CD4-positive, alpha-beta T cell treated with Interferon gamma for 1 hour (primary cell): ENCODE results near the gene P2RX1.

Source experiments
- DNase-seq: peaks from one replicate; pipeline ENCODE4 v3.0.0-alpha.2; 2020

P2RX1 gene

DNA sequence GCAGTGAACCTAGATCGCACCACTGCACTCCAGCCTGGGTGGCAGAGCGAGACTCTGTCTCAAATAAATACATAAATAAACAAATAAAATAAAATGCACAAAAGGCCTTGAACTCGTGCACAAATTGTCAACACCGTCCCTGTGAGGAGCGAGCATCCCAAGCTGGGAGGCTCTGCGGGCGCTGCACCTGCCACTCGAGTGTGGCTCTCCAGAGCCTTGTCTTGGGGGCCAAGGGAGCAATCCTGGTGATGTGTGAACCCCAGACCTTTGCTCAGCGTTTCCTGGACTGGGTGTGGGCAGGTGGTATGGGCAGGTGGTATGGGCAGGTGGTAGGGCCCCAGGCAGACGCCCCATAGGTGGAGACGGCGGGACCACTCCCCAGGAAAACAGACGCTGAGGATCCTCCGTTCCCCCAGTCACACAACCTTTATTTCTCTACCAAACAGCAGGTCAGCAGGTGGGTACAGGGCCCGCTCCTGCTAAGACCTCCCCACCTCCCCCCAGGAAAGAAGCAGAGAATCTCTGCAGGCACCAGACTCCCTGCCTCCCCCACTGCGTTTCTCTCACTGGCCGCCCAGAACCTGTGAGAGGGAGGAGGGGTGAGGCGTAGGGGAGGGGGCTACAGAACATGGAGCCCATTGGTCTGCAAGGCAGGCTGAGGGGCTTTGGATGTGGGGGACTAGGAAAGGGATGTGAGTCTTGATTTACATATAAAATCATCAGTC lies 7.4 kb upstream of the P2RX1 start:
- DNase-seq: no peak

DNA sequence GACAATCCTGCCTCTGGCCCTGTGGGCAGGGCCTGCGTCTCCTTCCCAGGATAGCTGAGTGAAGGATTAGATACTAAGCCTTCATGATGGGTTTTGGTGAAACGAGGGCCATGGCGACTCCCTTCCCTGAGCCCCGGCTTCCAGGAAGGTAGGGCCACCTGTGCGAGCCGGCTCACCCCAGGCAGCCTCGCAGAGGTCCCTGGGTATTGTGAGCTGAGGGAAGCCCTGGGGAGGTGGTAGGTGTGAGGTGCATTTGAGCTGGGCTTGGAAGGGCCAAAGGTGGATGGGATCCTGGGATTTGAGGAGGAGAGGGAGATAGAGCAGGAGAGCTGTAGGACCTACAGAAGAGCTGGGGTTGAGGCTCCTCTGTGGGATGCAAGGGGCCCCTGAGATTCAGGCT lies 6.5 kb upstream of the P2RX1 start:
- DNase-seq: no peak

DNA sequence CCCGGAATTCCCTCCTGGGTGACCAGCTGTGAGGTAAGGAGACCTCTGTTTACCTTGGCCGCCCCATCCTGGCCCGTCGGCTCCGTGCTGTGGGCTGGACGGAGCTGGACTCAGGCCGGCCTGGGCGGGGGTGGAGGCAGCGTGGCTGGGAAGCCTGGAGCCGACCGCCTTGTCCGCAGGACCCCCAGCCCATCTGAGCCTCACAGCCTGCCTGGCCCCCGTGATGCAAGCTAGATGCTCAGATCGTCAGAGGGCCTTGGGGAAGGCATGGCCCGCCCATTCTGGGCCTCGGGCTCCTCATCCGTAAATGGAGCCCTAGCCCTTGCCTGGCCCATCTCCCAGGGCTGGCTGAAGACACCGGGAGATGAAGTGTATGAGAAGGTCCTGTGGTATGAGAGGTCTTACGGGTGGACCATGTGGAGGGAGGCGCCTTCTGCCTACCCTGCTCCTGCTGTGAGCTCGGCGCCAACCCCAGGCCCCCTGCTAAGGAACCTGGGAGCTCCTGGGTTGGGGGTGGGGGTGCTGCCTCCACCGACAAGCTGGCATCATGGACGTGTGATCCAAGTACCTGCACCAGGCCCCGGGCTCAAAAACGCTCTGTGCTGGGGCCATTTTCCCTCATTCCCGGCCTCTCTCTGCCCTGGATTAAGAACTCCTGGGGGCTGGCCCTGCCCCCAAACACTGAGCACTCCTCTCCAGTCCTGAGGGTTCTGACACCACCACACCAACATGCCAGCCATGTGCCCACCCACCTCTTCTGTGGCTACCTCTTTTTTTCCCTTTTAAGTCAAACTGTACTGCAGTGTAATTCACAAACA lies 5.4 kb upstream of the P2RX1 start:
- no peak for DNase-seq

DNA sequence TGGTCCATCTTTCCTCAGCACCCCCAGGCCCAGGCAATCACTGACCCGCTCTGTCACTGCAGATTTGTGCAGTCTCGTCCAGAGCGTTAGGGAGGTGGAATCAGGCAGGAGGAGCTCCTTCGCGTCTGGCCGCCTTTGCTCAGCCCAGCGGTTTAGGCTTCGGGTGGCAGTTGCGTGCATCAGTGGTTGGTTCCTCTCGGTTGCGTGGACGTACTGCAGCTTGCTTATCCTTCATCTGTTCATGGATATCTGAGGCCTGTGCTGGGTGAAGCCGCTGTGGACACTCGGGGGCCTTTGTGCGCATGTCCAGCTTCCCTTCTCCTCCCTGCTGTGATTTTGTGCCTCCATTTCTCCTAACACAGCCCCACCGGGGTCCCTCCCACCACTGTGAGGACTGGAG lies 4.7 kb upstream of the P2RX1 start:
- DNase-seq: no peak

DNA sequence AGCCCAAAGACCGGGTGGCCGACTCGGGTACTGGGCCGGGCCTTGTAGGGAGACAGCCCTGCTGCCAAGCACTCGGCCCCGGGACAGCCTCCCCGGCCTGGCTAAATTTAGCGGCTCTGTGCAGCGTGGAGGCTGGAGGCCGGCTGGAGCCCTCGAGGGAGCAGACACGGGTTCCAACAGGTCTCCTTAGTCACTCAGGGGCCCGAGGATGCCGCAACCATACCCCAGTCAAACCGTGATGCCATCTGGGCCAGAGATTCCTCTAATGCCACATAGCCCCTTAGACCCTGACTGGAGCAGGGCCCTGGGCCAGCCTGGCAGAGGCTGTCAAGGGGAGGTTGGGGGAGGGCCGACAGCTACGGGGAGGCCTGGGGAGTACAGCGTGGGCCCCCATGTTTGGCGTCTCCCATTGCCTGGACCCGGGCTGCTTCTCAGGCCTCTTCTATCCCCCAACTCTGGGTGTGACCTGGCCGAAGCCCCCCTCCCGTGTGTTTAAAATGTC lies 2.9 kb upstream of the P2RX1 start:
- no peak for DNase-seq

DNA sequence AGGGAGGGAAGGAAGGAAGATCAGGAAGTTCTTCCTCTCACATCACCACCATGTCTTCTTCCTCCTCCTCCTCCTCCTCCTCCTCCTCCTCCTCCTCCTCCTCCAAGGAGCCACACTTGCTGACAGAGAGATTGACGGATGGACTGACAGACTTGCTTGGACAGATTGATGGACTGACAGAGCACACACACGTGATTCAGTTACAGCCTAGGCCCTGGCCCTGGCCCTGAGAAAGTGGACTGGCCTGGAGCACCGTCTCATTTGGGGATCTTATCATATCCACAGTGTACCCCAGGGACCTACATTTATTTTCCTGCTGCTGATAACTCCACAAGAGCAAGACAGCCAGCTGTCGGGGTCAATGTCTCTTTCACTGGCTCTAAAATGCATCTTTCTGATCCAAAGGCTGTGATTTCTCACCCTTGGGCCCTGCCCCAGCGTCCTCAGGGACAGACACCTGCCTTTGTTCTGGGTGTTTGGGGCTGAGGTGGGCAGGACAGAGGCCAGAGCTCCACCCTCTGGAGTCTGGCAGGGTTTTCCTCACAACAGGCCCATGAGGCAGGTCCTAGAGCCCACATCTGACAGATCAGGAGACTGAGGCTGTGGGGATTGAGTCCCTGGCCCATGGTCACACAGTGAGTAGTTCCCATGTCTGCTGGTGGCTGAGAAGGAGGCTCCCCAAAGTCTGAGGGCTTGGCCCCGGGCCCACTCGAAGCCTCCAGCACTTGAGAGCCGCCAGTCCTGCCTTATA lies 2.3 kb upstream of the P2RX1 start:
- DNase-seq: no peak

DNA sequence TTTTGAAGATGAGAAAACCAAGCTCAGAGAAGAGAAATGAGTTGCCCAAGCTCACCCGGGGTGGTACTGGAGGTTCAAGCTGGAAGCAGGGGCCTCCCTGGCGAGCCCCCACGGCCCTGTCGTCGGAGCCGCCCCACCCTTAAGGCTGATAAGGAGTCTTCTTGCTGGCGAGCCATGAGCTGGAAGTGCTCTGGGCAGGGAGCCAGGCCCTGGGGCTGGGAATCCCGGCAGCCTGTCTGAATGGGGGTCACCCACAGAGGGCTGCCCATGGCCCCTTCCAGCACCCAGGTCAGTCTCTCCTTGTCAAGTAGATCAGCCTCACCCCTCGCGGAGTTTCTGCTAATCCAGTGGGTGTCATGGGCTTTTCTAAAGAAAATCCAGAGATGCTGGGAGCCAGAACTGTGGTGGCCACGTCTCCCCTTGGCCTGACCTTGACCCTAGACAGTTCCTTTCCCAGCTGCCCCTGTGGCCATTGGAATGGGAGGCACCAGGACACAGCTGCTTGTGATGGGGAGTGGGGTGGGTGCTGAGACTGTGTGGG lies 1.2 kb upstream of the P2RX1 start:
- no peak for DNase-seq

DNA sequence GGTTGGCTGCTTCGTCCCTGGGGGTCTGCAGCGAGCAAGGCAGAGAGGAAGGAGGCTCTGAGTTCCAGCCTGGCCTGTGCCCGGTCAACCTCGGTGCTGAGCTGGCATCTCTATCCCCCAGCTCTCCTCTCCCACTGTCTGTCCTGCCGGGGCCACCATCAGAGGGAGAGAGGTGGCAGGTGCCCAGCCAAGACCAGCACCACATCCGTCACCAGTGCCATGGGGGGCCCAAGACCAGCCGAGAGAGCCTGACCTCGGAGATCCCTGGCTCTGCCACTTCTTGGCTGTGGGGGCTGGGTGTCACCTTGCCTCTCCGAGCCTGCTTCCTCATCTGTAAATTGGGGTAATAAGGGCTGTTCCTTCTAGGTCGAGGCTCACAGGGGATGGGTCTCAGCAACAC lies 560 bp upstream of the P2RX1 start:
- DNase-seq: peak; percentile 38

DNA sequence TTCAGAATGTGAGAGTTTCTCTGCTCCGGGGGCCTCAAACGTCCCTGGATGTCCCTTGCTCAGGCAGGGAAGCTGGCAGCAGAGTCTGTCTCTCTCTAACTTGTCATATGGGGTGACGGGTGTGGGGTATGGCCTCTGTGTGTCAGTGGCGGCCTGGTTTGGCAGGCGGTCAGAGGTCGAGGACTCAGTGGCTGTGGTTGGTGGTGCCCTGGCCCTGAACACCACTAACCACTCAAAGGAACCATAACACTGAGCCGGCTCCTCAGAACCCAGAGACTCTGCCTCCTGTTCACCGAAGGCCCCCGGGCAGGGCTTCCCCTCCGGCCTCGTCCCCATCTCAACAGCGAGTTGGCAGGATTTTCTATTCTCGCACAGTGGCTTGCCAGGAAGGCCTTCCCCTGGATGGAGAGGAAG lies 677 bp downstream of the P2RX1 start:
- no peak for DNase-seq

DNA sequence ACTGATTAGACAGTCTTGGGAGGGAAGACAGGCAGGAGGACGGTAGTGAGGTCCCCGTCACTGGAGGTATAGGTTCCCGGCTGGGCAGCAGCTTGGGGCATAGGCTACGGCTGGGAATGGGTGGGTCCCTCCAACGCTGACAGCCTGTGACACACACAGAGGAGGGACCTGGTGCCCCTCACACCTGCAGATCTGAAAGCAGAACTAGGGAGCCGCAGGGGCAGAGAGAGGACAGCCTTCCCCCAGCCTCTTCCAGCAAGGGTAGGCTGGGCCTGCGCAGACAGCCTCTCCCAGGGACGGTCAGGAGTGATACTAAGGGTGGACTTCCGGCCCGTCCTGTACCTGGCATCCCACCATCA lies 2.0 kb downstream of the P2RX1 start:
- peak; percentile 83 for DNase-seq

DNA sequence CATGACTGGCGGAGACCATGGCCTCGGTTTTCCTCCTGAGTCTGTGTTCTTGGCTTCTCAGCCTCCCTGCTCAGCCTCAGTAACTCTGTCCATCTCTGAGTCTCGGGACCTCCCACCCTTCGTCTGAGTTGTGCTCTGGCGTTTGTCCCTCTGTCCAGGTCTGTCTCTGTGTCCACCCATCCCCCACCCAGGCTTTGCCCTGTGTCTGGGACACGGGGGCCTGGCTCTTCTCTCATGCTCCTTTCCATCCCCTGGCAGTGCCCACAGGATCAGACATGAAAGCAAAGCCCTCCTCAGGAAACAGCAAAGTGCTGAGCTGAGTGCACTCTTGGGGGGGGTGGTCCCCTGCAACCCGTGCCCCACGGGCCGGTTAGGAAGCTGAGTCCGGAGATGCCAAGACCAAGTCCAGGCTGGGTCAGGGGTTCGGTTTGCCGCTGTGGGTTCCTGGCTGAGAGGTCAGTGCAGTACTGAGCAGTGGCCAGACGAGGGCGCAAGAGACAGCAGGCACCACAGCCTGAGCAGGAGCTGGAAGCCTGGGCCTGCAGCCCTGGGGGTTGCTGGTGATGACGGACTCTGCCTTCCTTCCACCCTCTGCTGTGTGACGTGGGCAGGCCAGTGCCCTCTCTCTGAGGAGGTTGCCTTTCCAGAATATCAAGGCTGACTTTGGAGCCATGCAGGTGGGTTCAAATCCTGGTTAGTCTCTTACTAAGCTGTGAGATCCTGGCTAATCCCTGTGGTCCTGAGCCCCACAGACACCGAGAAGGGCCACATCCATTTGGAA lies 2.5 kb downstream of the P2RX1 start:
- DNase-seq: peak; percentile 85

DNA sequence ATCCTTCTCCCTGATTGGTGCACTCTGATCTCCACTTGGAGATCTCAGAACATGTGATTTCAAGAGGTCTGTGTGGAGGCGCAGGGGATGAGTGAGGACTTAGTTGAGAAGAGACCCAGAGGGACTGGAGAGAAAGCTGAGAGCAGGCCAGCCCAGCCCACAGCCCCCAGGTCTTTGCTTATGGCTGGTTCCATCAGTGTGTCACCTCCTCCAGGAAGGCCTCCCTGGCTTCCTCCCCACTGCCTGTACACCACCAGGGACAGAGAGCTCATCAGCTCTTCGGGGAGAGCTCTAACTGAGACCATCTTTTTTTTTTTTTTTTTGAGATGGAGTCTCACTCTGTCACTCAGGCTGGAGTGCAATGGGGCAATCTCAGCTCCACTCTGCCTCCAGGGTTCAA lies 3.4 kb downstream of the P2RX1 start:
- no peak for DNase-seq

DNA sequence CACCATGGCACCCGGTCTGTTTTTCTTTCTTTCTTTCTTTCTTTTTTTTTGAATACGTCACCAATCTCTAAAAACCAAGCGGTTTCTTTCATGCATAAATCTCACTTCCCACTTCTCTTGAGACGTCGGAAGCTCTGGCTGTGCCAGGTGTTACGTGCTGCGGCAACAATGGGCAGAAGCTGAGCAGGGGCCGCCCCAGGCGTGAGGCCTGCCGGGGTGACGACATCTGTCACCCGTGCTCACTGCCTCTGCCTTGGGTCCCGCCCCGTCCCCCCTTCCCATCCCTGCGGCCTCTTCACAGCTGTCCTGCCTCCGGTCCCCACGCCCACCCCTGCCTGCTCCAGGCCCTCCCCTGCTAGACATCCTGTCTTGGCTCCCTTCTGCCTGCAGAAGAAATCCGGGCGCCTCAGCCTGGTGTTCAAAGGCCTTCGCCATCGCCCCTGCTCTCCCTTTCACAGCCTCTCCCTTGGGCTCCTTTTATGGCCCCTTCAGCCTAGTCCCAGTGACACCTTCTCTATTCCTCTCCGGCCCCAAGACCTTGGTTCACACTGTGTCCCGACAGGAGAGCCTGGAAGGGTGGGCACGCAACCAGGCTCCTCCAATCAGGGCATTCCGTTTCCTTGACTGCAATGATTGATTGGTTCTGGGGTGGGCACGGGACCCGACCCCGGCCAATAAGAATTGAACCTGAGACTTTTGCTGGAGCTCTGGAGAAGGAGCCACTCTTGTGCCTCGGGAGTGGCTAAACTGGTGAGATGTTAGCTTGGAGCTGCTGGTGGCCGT lies 4.8 kb downstream of the P2RX1 start:
- peak; percentile 93 for DNase-seq

DNA sequence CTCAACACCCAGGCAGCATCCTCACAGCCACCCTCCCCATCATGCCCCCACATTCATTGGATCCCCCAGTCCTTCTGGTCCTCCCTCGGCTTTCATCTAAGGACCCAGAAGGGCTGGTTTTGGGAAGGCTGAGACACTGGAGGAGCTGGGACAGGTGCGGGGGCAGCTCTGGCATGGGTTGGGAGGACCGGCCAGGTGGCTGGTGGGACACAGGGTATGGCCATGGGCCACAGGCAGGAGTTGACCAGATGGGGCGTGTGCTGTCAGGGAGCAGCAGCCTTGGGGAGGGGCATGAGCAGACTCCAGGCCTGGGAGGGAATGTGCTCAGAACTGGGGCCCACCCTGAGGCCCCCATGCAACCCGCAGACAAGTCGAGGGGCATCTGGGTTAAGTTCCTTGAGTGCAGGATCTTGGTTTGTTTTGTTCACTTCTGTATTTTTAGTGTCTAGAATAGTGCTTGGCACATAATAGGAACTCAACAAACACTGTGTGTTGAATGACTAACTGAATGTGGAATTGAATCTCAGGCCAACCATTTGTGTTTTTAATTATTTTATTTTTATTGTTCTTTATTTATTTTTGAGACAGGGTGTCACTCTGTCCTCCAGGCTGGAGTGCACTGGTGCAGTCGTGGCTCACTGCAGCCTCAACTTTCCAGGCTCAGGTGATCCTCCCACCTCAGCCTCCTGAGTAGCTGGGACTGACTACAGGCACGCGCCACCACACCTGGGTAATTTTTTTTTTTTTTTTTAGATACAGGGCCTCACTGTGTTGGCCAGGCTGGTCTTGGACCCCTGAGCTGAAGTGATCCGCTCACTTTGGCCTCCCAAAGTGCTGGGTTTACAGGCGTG lies 5.6 kb downstream of the P2RX1 start:
- no peak for DNase-seq

DNA sequence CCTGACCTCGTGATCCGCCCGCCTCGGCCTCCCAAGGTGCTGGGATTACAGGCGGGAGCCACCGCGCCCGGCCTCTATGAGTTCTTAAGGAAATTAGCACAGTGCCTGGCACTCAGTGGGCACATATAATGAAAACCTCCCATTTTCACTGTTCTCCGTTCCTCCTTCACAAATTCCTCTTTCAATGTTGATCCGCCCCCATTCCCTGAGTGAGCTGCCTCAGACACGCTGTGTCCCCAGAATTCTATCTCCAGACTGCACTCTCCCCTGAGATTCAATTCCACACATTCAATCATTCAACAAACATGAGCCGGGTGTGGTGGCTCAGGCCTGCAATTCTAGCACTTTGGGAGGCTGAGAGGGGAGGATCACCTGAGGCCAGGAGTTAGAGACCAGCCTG lies 7.0 kb downstream of the P2RX1 start:
- no peak for DNase-seq

DNA sequence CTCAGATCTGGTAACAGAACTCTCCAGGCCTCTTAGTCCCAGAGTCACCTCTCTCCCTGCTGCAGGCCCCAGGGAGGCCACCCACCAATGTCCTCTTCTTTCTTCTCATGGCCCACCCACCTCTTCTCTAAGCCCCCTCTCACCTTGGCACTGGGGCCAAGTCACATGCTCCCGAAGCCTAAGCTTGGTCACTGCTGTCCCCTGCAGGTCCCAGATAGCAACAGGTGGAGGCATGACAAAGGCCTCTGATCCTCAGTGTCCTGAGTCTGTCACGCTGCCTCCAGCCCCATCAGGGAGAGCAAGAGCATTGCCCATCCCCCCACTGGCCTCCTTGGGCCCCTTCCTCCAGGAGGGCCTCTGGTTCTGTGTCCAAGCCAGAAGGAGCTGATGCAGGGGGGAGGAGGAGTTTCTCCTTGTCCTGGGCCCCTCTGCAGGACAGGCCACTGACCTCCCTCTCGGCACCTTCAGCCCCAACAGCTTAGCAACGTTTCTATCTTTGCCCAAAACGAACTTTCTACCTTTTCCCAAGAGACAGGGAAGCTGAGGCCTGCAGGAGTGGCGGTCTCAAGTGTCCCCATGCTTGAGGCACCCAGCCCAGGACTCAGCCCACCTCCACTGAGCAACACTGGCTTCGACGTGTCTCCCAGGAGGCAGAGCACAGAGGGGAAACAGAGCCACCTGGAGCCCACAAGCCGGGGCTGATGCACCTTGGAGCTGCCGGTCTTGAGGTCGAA lies 8.6 kb downstream of the P2RX1 start:
- no peak for DNase-seq

DNA sequence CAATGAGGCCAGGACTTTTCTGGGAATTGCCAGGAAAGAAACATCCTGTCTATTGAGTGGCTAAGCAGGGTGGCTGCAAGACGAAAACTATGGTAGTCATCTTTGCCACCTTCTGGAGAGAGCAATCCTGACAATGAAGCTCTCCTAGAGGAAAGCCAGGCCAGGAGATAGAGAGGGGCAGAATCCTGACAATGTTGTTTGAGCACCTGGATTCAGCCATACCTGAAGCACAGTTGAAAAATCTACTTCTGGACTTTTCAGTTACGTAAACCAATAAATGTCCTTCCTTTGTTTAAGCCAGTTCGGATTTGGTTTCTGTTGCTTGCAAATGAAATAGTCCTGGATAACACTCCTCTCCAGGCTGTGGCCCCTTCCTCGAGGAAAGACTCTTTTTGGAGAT lies 9.4 kb downstream of the P2RX1 start:
- DNase-seq: no peak

DNA sequence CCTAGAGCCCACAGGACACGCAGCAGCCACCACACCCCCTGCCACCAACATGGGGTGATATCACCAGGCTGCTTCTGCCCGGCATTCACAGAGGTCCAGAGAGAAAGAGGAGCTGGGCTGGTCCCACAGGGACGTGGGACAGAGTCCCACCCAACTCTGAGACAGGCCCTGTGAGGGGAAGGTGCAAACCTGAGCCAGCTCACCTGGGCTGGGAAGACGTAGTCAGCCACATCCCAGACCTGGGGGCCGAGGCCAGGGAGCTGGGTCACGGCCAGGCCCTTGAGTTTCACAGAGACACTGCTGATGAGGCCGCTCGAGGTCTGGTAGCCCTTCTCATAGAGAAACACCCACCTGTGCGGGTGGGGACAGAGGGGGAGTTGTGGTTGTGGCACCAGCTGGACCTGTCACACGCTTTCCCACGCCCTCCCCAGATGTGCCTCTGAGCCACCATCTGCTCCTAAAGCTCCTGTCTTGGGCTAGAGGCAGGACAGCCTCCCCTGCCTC lies 11.2 kb downstream of the P2RX1 start:
- DNase-seq: peak; percentile 23

DNA sequence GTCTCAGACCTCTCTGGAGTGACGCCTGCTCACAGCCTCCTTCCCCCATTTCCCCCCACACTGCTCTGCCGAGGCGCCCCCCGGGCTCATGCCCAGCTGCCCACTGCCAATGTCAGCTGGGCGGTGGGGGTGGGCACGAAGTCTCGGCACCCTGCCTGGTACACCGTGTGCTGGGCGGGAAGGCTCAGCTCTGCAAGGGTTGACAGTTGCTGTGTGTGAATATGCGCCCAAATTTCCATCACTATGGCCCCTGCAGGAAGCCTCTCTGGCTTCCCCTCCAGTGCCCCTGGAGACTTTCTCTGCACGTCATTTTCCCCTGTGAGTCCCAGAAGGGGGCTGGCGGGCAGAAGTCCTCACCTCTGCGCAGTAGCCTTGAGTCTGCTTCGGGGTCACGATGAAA lies 11.8 kb downstream of the P2RX1 start:
- no peak for DNase-seq

DNA sequence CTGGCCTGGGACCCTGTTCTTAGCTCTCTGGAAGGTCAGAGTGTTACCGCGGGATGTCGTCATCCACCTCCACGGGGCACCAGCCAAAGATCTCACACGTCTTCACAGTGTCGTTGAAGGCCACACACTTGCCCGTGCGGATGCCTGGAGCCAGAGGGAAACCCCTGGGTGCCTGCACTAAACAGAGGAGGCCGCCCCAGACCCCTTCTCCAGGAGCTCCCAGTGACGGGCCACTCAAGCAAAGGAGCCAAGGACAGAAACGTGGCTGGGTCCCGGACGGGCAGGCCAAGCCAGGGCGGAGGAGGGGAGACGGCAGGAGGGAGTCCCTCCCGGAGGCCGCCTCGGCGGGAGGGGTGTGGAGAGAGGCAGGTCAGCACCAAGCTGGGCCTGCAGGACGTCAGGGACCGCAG lies 12.4 kb downstream of the P2RX1 start:
- DNase-seq: no peak
